Mesenchymal stem cell (in vitro differentiated cells and primary cell): Measurements from ENCODE around the gene DSCAML1.

ENCODE experiments used
- DNase-seq: peaks from one replicate; pipeline ENCODE4 v3.0.0-alpha.2; 2013
- H2AFZ ChIP-seq: one replicate; pipeline ENCODE4 v1.6.1; 2013; ENCODE audit warnings: low read depth, mild to moderate bottlenecking, control low read depth, inconsistent platforms, low read length, moderate library complexity
- H2AK5ac ChIP-seq: 2 replicates; pipeline ENCODE4 v1.6.1; 2013; ENCODE audit warnings: low read length, moderate library complexity, mild to moderate bottlenecking, inconsistent platforms; ENCODE audit not compliant: severe bottlenecking
- H2BK120ac ChIP-seq: one replicate; pipeline ENCODE4 v1.6.1; 2013; ENCODE audit warnings: low read depth, mild to moderate bottlenecking, inconsistent platforms, low read length, moderate library complexity
- H2BK12ac ChIP-seq, 2 experiments: one replicate each; pipeline ENCODE4 v1.6.1; 2013; ENCODE audit warnings: inconsistent platforms in 2 of 2, low read length in 2 of 2, mild to moderate bottlenecking in 2 of 2, moderate library complexity in 2 of 2, control low read depth in 1 of 2
- H2BK15ac ChIP-seq: one replicate; pipeline ENCODE4 v1.6.1; 2013; ENCODE audit warnings: mild to moderate bottlenecking, low read depth, inconsistent platforms; ENCODE audit not compliant: poor library complexity, severe bottlenecking
- H2BK5ac ChIP-seq: 2 replicates; pipeline ENCODE4 v1.6.1; 2013; ENCODE audit warnings: low read depth, mild to moderate bottlenecking, low read length, control low read depth, inconsistent platforms; ENCODE audit not compliant: poor library complexity, severe bottlenecking
- H3K14ac ChIP-seq, 2 experiments: one replicate each; pipeline ENCODE4 v1.6.1; 2013; ENCODE audit warnings: inconsistent platforms in 2 of 2, low read length in 2 of 2, control low read depth in 1 of 2, mild to moderate bottlenecking in 1 of 2, moderate library complexity in 1 of 2
- H3K18ac ChIP-seq, 2 experiments: one replicate each; pipeline ENCODE4 v1.6.1; 2013; ENCODE audit warnings: inconsistent platforms in 2 of 2, low read length in 2 of 2, control low read depth in 1 of 2, low read depth in 1 of 2, mild to moderate bottlenecking in 1 of 2
- H3K23ac ChIP-seq, 2 experiments: one replicate each; pipeline ENCODE4 v1.6.1; 2013; ENCODE audit warnings: inconsistent platforms in 2 of 2, low read length in 2 of 2, mild to moderate bottlenecking in 2 of 2, moderate library complexity in 2 of 2, control low read depth in 1 of 2
- H3K27ac ChIP-seq: 2 replicates; pipeline ENCODE4 v1.5.1; 2013; ENCODE audit warnings: mild to moderate bottlenecking, moderate library complexity, low read length, control low read depth, inconsistent platforms; ENCODE audit not compliant: poor library complexity, severe bottlenecking
- H3K27me3 ChIP-seq, 2 experiments: 2 replicates each; pipeline versions ENCODE4 v1.6.1 to v1.7.0; 2013; ENCODE audit warnings: low read length in 2 of 2, mild to moderate bottlenecking in 2 of 2, moderate library complexity in 2 of 2, control low read depth in 1 of 2, inconsistent platforms in 1 of 2; ENCODE audit not compliant: control insufficient read depth in 1 of 2, insufficient read depth in 1 of 2
- H3K36me3 ChIP-seq, 2 experiments: 2 replicates each; pipeline versions ENCODE4 v1.6.1 to v1.7.0; 2013; ENCODE audit warnings: low read length in 2 of 2, control low read depth in 1 of 2, inconsistent platforms in 1 of 2, low read depth in 1 of 2, mild to moderate bottlenecking in 1 of 2; ENCODE audit not compliant: insufficient read depth in 2 of 2, control insufficient read depth in 1 of 2
- H3K4ac ChIP-seq, 2 experiments: one replicate each; pipeline ENCODE4 v1.6.1; 2013; ENCODE audit warnings: inconsistent platforms in 2 of 2, low read length in 2 of 2, mild to moderate bottlenecking in 2 of 2, moderate library complexity in 2 of 2, control low read depth in 1 of 2, low read depth in 1 of 2
- H3K4me1 ChIP-seq: 2 replicates; pipeline ENCODE4 v1.6.1; 2013; ENCODE audit warnings: low read depth, low read length, control low read depth; ENCODE audit not compliant: control insufficient read depth, insufficient read depth
- H3K4me2 ChIP-seq: 2 replicates; pipeline ENCODE4 v1.6.1; 2013; ENCODE audit warnings: low read length, mild to moderate bottlenecking, inconsistent platforms; ENCODE audit not compliant: poor library complexity, severe bottlenecking
- H3K4me3 ChIP-seq, 2 experiments: 2 replicates each; pipeline versions ENCODE4 v1.5.1 to v1.7.0; 2013; ENCODE audit warnings: low read length in 2 of 2, mild to moderate bottlenecking in 2 of 2, control low read depth in 1 of 2, low read depth in 1 of 2; ENCODE audit not compliant: insufficient read depth in 1 of 2
- H3K79me1 ChIP-seq: replicated peaks from 2 replicates; pipeline ENCODE4 v1.6.1; 2013; ENCODE audit warnings: mild to moderate bottlenecking, control low read depth, low read length, inconsistent platforms; ENCODE audit not compliant: poor library complexity, severe bottlenecking
- H3K9ac ChIP-seq: 2 replicates; pipeline ENCODE4 v1.7.0; 2013; ENCODE audit warnings: mild to moderate bottlenecking, low read length, moderate library complexity
- H3K9me3 ChIP-seq: 2 replicates; pipeline ENCODE4 v1.7.0; 2013; ENCODE audit warnings: mild to moderate bottlenecking, low read length; ENCODE audit not compliant: control insufficient read depth
- H4K8ac ChIP-seq: one replicate; pipeline ENCODE4 v1.6.1; 2013; ENCODE audit warnings: inconsistent platforms, mild to moderate bottlenecking, low read length, moderate library complexity
- H4K91ac ChIP-seq: one replicate; pipeline ENCODE4 v1.6.1; 2013; ENCODE audit warnings: mild to moderate bottlenecking, low read length, inconsistent platforms
- WGBS: methylation state at CpG from one replicate; pipeline ENCODE4 v1.1.7; 2013; ENCODE audit warnings: mixed read lengths; 5-methylcytosine and 5-hydroxymethylcytosine counted together

DSCAML1 gene

DNA sequence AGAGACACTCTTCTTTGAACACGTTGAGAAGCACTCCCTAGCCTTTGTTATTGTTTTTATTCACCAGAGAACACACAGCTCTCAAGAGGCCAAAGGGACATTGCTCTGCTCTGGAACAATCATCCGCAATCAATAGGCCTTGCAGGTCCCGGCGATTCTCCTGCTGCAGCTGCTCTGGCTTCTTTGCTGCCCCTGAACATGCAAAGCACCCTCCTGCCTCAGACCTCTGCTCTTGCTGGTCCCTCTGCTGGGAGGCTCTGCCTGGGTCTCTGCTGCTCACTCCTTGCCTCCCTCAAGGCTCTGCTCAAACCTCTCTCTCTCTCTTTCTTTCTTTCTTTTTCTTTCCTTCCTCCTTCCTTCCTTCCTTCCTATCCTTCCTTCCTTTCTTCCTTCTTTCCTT lies 232.7 kb downstream of the DSCAML1 start:
- H4K91ac ChIP-seq: no peak overlapping the region
- H3K4me3 ChIP-seq: no peak overlapping the region
- DNase-seq: no peak
- H2BK5ac ChIP-seq: no peak overlapping the region
- no peak overlapping the region for H2AK5ac ChIP-seq
- H4K8ac ChIP-seq: no peak overlapping the region
- no peak overlapping the region for H2BK120ac ChIP-seq
- no peaks in the 10 kb centered on the region for H3K79me1 ChIP-seq
- H3K9me3 ChIP-seq: no peaks in the 10 kb centered on the region
- no peak overlapping the region for H3K14ac ChIP-seq
- H3K27me3 ChIP-seq: peaks cover 30 to 36% of the 10 kb centered on the region in 2 experiments
- no peak overlapping the region for H2AFZ ChIP-seq
- 85% methylated on average over 4 of the region's 4 CpGs for WGBS
- no peaks in the 10 kb centered on the region for H3K4me1 ChIP-seq
- H3K36me3 ChIP-seq: no peaks in the 10 kb centered on the region
- H3K4me2 ChIP-seq: no peak overlapping the region
- no peak overlapping the region for H3K23ac ChIP-seq
- H3K18ac ChIP-seq: no peak overlapping the region
- no peak overlapping the region for H2BK12ac ChIP-seq
- no peak overlapping the region for H3K4ac ChIP-seq
- H2BK15ac ChIP-seq: no peak overlapping the region
- no peak overlapping the region for H3K27ac ChIP-seq
- no peak overlapping the region for H3K9ac ChIP-seq

DNA sequence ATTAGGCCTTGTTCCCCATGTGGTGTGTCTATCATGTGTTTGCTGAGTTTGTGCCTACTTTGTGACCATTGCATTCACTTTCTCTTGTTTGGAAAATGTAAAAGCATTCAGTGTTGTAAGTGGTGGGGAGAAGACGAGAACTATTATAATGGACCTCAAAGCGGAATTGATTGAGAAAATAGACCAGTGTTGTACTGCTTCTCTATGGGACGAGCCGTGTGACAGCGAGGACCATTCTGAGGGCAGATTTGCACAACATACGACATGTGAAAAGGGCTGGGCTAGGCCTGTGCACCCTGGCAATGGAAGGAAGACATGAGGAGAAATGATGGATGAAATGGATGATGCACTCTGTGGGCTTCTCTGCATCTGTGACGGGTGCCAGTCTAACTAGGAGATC lies 233.5 kb downstream of the DSCAML1 start:
- Histone ChIP-seq H3K23ac (no peak overlapping the region), H3K79me1 (no peaks in the 10 kb centered on the region), H3K4ac (no peak overlapping the region), H3K14ac (no peak overlapping the region), H3K4me3 (no peak overlapping the region), H3K36me3 (no peaks in the 10 kb centered on the region), H4K8ac (no peak overlapping the region), H3K4me1 (no peaks in the 10 kb centered on the region), H3K27ac (no peak overlapping the region), H3K9me3 (no peaks in the 10 kb centered on the region), H4K91ac (no peak overlapping the region), H3K27me3 (peaks cover 32 to 40% of the 10 kb centered on the region in 2 experiments), H3K9ac (no peak overlapping the region), H2BK5ac (no peak overlapping the region), H3K4me2 (no peak overlapping the region), H3K18ac (no peak overlapping the region), H2AK5ac (no peak overlapping the region), H2BK15ac (no peak overlapping the region), H2BK12ac (no peak overlapping the region), H2AFZ (no peak overlapping the region), H2BK120ac (no peak overlapping the region)
- 85% methylated on average over 7 of the region's 7 CpGs for WGBS
- no peak for DNase-seq

DNA sequence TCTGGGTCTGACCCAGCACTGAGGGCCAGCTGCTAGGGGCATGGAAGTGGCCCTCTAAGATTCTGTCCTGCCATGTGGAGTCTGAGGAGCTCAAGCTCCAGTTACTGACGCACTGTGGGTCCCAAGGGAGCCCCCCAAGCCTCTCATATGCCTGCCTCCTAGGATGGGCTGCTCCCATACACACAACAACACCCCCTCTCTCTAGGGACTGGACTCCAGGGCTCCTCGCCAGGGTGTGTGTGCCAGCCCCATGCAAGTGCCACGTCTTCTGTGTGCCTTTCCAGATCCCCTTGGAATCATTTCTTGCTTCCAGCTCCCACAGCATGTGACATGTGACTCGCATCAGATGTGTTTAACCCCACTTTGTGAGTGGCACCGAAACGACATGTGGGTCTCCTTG lies 234.9 kb downstream of the DSCAML1 start:
- Histone ChIP-seq H2AFZ (no peak overlapping the region), H2BK12ac (no peak overlapping the region), H3K4ac (no peak overlapping the region), H3K4me3 (no peak overlapping the region), H3K9ac (no peak overlapping the region), H4K91ac (no peak overlapping the region), H3K4me1 (no peaks in the 10 kb centered on the region), H2BK5ac (no peak overlapping the region), H2BK15ac (no peak overlapping the region), H3K9me3 (no peaks in the 10 kb centered on the region), H3K79me1 (no peaks in the 10 kb centered on the region), H3K23ac (no peak overlapping the region), H3K4me2 (no peak overlapping the region), H2AK5ac (no peak overlapping the region), H3K27ac (no peak overlapping the region), H3K14ac (no peak overlapping the region), H3K36me3 (no peaks in the 10 kb centered on the region), H2BK120ac (no peak overlapping the region), H3K18ac (no peak overlapping the region), H3K27me3 (peaks cover 37 to 50% of the 10 kb centered on the region in 2 experiments), H4K8ac (no peak overlapping the region)
- WGBS: 69% methylated on average over 6 of the region's 6 CpGs
- DNase-seq: no peak

DNA sequence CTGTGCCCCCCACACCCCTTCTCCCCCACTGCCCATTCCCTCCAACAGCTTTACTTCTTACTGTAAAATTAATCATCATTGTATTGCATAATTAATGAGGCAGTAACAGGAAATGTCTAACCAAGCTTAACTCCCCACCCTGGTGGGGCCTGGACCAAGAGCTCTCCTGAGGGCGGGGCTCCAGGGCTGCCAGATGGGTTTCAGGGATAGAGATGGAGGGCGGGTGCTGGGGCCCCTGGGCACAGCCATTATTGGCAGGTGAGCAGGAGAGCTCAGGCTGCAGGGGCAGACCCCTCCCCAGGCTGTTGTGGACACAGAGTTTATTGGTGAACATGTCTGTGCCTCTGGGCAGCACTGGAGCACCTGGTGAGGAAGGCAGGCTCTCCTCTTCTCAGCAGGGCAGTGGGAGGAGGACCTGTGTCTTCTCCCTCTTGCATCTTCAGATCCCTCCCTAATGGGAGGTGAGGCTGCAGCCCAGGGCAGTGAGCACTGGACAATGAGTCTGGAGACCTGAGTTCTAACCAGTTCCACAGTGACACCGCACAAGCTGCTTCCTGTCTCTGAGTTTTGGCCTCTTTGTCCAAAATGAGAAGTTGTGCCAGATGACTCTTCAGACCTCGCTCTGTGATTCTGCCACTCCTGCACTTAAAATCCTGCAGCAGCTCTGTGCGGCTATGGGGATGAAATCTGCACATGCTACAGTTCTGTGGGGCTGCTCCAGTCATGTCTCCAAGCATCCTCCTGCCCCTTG lies 236.1 kb downstream of the DSCAML1 start:
- no peak overlapping the region for H2AFZ ChIP-seq

More for the DNA sequence above, 236.1 kb downstream of the DSCAML1 start:
- H2BK15ac ChIP-seq: no peak overlapping the region
- no peak overlapping the region for H3K27ac ChIP-seq
- WGBS: 56% methylated on average over 5 of the region's 5 CpGs
- H3K79me1 ChIP-seq: no peaks in the 10 kb centered on the region
- no peak overlapping the region for H4K8ac ChIP-seq
- no peaks in the 10 kb centered on the region for H3K4me1 ChIP-seq
- H3K18ac ChIP-seq: no peak overlapping the region
- H3K23ac ChIP-seq: no peak overlapping the region
- no peak for DNase-seq
- H3K36me3 ChIP-seq: no peaks in the 10 kb centered on the region
- H2BK5ac ChIP-seq: no peak overlapping the region
- no peak overlapping the region for H3K4me3 ChIP-seq
- no peak overlapping the region for H2BK120ac ChIP-seq
- H3K9me3 ChIP-seq: no peaks in the 10 kb centered on the region
- no peak overlapping the region for H3K4me2 ChIP-seq
- H3K27me3 ChIP-seq: peaks cover 49 to 61% of the 10 kb centered on the region in 2 experiments
- H2AK5ac ChIP-seq: no peak overlapping the region
- H3K4ac ChIP-seq: no peak overlapping the region
- no peak overlapping the region for H3K14ac ChIP-seq
- H2BK12ac ChIP-seq: no peak overlapping the region
- H4K91ac ChIP-seq: no peak overlapping the region
- no peak overlapping the region for H3K9ac ChIP-seq
